ENCODE measurements around the gene PDIK1L.

- TF ChIP-seq CTCF (IDR thresholded peaks at IDR 0.05; ENCODE audit: poor library complexity) (no peak), EZH2phosphoT487 (IDR thresholded peaks at IDR 0.05; ENCODE audit: low read depth, severe bottlenecking, unreplicated experiment) (no peak)
These were observed 17.5 kb upstream of the PDIK1L start for GRCh38 chr1:26094076-26094669.
